Measurements from ENCODE around the gene DMBT1. TPM values are rescaled to one million over a fixed set of nuclear protein-coding genes. Genes with fewer than 3 reads are reported as not detected.

Gene DMBT1
- total RNA-seq, 1 donor from 2014 or later, result 0.15 TPM

- DNase-seq (ENCODE audit: low spot score), result peak; percentile 24
- no peak for ATAC-seq
These were observed 12.0 kb upstream of the DMBT1 start for GRCh38 chr10:122548407-122549085.

GRCh38 chr10:122549636-122550035, 10.9 kb upstream of the DMBT1 start:
- ATAC-seq (no peak), DNase-seq (ENCODE audit: low spot score) (no peak)

GRCh38 chr10:122550427-122550826, 10.1 kb upstream of the DMBT1 start:
- DNase-seq (ENCODE audit: low spot score) (peak; percentile 32), ATAC-seq (no peak)

GRCh38 chr10:122550983-122551382, 9.6 kb upstream of the DMBT1 start:
- DNase-seq (ENCODE audit: low spot score) (no peak), ATAC-seq (no peak)

GRCh38 chr10:122551450-122551849, 9.1 kb upstream of the DMBT1 start:
- no peak for DNase-seq (ENCODE audit: low spot score)
- ATAC-seq, result no peak

- no peak for DNase-seq (ENCODE audit: low spot score)
These were observed 7.2 kb upstream of the DMBT1 start for GRCh38 chr10:122553341-122553740.

GRCh38 chr10:122554131-122555036, 6.2 kb upstream of the DMBT1 start:
- DNase-seq (ENCODE audit: low spot score), result no peak
- ATAC-seq, result no peak

More at GRCh38 chr10:122553341-122553740, 7.2 kb upstream of the DMBT1 start:
- no peak for ATAC-seq

GRCh38 chr10:122555442-122555841, 5.1 kb upstream of the DMBT1 start:
- ATAC-seq, result no peak
- no peak for DNase-seq (ENCODE audit: low spot score)

GRCh38 chr10:122557516-122557915, 3.0 kb upstream of the DMBT1 start:
- ATAC-seq, result no peak

GRCh38 chr10:122558452-122558851, 2.1 kb upstream of the DMBT1 start:
- DNase-seq (ENCODE audit: low spot score), result no peak
- no peak for ATAC-seq

More at GRCh38 chr10:122557516-122557915, 3.0 kb upstream of the DMBT1 start:
- DNase-seq (ENCODE audit: low spot score), result no peak

GRCh38 chr10:122559228-122559627, 1.3 kb upstream of the DMBT1 start:
- ATAC-seq, result no peak

GRCh38 chr10:122561212-122561611, 658 bp downstream of the DMBT1 start:
- no peak for DNase-seq (ENCODE audit: low spot score)
- no peak for ATAC-seq

More at GRCh38 chr10:122559228-122559627, 1.3 kb upstream of the DMBT1 start:
- no peak for DNase-seq (ENCODE audit: low spot score)

GRCh38 chr10:122561792-122562191, 1.2 kb downstream of the DMBT1 start:
- ATAC-seq, result no peak
- DNase-seq (ENCODE audit: low spot score), result no peak

- no peak for DNase-seq (ENCODE audit: low spot score)
- no peak for ATAC-seq
These were observed 4.4 kb downstream of the DMBT1 start for GRCh38 chr10:122564980-122565379.

GRCh38 chr10:122565766-122566206, 5.2 kb downstream of the DMBT1 start:
- DNase-seq (ENCODE audit: low spot score), result peak; percentile 78
- peak; percentile 95 for ATAC-seq

- DNase-seq (ENCODE audit: low spot score) (no peak), ATAC-seq (no peak)
These were observed 6.1 kb downstream of the DMBT1 start for GRCh38 chr10:122566632-122567031.

- ATAC-seq, result peak; percentile 68
- DNase-seq (ENCODE audit: low spot score), result no peak
These were observed 6.6 kb downstream of the DMBT1 start for GRCh38 chr10:122567056-122567660.

- DNase-seq (ENCODE audit: low spot score), result no peak
- ATAC-seq, result no peak
These were observed 8.0 kb downstream of the DMBT1 start for GRCh38 chr10:122568551-122568950.

- ATAC-seq (no peak), DNase-seq (ENCODE audit: low spot score) (no peak)
These were observed 10.4 kb downstream of the DMBT1 start for GRCh38 chr10:122570920-122571319.

GRCh38 chr10:122571892-122572291, 11.3 kb downstream of the DMBT1 start:
- ATAC-seq, result no peak
- no peak for DNase-seq (ENCODE audit: low spot score)

- ATAC-seq (no peak), DNase-seq (ENCODE audit: low spot score) (no peak)
These were observed 15.2 kb downstream of the DMBT1 start for GRCh38 chr10:122575776-122576175.
